GM18907 (cell line): ENCODE measurements around the gene ISM1.

Experiments used
- ATAC-seq: cut with Tn5 transposase; IDR thresholded peaks from one replicate; pipeline ENCODE4 v1.9.1; 2021; ENCODE audit warnings: mild to moderate bottlenecking, moderate library complexity; ENCODE audit not compliant: unreplicated experiment

ISM1 gene

GRCh38 chr20:13278812-13279570 is 57.9 kb downstream of the ISM1 start:
- ATAC-seq = no peak

DNA sequence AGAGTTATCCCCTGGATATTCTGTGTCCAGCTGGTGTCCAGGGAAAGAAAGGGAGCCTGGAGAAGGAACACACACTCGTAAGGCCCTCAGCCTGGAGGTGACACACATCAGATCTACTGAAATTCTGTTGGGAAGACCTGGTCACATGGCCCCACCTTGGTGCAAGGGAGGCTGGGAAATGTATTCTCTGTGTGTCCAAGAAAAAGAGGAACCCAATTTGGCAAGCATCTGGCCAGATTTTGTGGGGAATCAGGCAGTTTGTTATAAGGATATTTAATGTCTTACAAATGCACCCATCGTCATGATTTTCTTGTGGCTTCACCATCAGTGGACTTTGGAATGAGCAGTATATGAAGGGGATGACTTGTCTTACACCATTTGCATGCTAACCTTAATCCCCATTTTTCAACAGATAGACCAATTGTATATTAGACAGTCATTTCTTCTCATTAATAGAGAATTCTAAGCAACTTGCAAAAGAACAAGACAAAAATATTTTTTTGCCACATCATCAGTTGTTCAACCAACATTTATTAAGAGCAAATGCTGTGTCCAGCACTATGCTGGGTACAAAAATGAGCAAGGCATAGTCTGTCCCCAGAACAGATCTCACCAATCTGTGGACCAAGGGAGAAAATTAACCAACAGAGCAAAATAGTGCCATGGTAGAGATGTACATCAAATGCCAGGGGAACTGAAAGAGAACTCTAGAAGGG is 59.7 kb downstream of the ISM1 start:
- no peak for ATAC-seq

- no peak for ATAC-seq
These were observed 63.1 kb downstream of the ISM1 start for GRCh38 chr20:13283869-13284829.

GRCh38 chr20:13284830-13285229 is 63.8 kb downstream of the ISM1 start:
- ATAC-seq = no peak

DNA sequence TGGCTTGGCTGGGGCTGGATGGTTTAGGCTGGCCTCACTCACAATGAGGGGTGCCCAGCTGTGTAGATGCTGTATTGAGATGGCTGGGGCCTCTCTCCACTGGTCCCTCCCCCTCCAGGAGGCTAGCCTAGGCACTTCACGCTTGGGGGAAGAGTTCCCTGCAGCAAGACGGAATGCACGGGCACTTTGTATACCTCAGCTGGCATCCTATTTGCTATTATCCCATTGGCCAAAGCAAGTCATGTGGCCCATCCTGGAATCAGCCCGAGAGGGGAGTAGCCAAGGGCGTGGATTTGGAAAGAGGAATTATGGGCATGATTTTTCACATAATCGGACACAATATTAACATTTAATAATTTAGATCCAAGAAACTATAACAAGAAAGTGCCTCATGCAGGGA is 64.3 kb downstream of the ISM1 start:
- no peak for ATAC-seq

- no peak for ATAC-seq
These were observed 65.0 kb downstream of the ISM1 start for GRCh38 chr20:13286052-13286451.

- ATAC-seq = no peak
These were observed 65.5 kb downstream of the ISM1 start for GRCh38 chr20:13286607-13287006.

- ATAC-seq = no peak
These were observed 67.3 kb downstream of the ISM1 start for GRCh38 chr20:13288357-13288756.

DNA sequence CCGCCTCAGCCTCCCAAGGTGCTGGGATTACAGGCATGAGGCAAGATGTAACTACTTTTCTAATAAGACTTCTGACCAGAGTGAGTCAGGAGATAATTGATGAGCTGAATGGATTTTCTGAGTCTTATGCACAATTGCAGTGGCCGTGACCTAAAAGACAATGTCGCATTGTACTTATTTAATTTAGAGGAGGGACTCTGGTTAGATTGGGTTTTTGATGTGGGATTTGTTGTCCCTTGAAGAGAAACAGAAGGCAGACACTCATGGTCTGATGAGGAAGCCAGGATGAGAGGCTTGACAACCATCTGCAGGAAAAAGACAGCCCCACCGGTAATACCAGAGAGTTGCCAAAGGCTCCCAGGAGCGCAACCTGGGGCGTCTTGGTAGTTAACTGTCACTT is 68.0 kb downstream of the ISM1 start:
- no peak for ATAC-seq

DNA sequence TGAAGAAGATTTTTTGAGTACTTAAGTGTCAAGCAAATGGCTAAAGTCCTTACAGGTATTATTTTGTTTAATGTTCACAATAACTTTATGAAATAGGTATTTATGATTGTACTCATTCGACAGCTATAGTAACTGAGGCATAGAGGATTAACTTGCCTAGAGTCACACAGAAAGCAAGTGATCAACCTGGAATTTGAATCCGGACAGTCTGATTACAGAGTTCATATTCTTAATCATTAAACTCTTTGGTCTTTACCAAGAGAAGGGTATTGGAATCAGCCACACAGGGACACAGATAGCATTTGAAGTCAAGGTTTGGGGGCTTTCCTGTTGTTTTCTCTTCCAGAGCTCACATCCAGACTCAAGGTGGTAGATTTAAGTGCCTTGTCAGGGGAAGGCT is 69.7 kb downstream of the ISM1 start:
- ATAC-seq = no peak

- no peak for ATAC-seq
These were observed 70.1 kb downstream of the ISM1 start for GRCh38 chr20:13291157-13291556.

DNA sequence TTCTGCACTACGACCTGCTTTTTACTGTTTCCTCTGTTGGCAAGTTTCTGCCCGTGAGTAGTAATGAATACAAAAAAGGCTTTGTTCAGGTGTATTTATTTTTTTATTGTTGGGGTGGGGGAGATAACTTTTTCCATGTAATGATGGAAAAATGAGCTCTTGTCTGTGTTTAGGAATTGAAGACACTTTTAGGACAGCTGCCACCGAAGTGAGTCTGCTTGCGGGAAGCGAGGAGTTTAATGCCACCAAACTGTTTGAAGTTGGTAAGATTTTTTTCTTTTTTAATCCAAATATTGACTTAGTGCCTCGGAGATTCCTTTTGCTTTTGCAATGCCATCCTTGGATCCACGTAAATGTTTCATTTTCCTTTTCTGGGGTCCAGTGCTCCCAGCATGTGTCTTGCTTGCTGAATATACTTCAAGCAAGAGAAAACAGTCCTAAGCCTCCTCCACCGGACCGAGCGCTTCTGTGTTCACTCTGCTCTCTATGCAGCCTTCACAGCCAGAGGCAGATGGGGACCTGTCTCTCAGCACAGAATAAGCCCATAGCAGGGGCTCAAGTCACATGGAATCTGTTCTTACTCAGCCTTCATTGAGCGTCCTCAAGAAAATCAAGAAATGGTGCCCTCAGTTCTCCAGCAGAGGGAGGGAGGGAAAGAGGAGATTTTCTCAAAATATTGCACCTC is 71.3 kb downstream of the ISM1 start:
- no peak for ATAC-seq

GRCh38 chr20:13294522-13294921 is 73.4 kb downstream of the ISM1 start:
- no peak for ATAC-seq

GRCh38 chr20:13295637-13296036 is 74.6 kb downstream of the ISM1 start:
- ATAC-seq = no peak

- ATAC-seq = no peak
These were observed 75.0 kb downstream of the ISM1 start for GRCh38 chr20:13296070-13296469.

- no peak for ATAC-seq
These were observed 76.2 kb downstream of the ISM1 start for GRCh38 chr20:13297147-13297899.

DNA sequence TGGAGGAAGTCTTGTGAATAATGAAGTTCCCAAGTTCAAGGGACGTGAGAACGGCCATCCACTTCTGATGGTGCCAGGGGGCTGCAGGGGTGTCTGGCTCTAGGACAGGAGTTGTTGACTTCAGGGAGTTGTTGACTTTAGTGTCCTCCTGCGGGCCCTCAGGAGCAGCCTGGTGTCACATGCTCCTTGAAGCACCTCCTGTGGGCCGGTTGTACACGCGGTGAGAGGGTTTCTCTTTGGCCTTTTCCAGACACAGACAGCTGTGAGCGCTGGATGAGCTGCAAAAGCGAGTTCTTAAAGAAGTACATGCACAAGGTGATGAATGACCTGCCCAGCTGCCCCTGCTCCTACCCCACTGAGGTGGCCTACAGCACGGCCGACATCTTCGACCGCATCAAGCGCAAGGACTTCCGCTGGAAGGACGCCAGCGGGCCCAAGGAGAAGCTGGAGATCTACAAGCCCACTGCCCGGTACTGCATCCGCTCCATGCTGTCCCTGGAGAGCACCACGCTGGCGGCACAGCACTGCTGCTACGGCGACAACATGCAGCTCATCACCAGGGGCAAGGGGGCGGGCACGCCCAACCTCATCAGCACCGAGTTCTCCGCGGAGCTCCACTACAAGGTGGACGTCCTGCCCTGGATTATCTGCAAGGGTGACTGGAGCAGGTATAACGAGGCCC is 77.8 kb downstream of the ISM1 start:
- no peak for ATAC-seq

GRCh38 chr20:13299401-13299800 is 78.3 kb downstream of the ISM1 start:
- ATAC-seq = no peak

GRCh38 chr20:13301596-13301995 is 80.5 kb downstream of the ISM1 start:
- no peak for ATAC-seq
